ENCODE data around the gene S100P.

DNA sequence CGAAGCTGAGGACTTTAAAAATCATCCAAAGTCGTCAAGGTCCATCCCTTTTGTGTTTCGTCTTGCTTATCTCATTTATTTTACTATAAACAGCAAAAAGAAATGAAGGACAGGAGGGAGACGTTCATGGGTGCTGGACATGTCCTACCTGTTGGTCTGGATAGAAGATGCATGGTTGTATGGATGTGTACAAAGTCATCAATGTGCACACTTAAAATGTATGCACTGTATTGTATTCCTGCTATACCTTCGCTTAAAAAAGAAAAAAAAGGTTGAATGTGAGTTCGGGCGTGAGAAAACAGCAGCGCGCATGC lies 22.0 kb downstream of the S100P start:
- TF ChIP-seq, protein P1, sequence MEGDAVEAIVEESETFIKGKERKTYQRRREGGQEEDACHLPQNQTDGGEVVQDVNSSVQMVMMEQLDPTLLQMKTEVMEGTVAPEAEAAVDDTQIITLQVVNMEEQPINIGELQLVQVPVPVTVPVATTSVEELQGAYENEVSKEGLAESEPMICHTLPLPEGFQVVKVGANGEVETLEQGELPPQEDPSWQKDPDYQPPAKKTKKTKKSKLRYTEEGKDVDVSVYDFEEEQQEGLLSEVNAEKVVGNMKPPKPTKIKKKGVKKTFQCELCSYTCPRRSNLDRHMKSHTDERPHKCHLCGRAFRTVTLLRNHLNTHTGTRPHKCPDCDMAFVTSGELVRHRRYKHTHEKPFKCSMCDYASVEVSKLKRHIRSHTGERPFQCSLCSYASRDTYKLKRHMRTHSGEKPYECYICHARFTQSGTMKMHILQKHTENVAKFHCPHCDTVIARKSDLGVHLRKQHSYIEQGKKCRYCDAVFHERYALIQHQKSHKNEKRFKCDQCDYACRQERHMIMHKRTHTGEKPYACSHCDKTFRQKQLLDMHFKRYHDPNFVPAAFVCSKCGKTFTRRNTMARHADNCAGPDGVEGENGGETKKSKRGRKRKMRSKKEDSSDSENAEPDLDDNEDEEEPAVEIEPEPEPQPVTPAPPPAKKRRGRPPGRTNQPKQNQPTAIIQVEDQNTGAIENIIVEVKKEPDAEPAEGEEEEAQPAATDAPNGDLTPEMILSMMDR (conservative IDR thresholded peaks at IDR 0.05; ENCODE audit: low read depth, low read length), result no peak
- TF ChIP-seq EZH2 (IDR thresholded peaks at IDR 0.05; ENCODE audit: borderline replicate concordance, low read depth, low read length, poor library complexity, severe bottlenecking), result no peak

All from A673 (cell line).